GM15510 (cell line): ENCODE results near the gene PRKCA.

ENCODE experiments used
- POLR2A ChIP-seq: IDR thresholded peaks from 3 replicates; pipeline ENCODE4 v1.6.1; 2011; ENCODE audit warnings: borderline replicate concordance; ENCODE audit not compliant: insufficient read length; ENCODE audit errors: extremely low read depth

PRKCA gene

GRCh38 chr17:66740226-66740625, 437.8 kb downstream of the PRKCA start:
- no peak for TF ChIP-seq POLR2A

DNA sequence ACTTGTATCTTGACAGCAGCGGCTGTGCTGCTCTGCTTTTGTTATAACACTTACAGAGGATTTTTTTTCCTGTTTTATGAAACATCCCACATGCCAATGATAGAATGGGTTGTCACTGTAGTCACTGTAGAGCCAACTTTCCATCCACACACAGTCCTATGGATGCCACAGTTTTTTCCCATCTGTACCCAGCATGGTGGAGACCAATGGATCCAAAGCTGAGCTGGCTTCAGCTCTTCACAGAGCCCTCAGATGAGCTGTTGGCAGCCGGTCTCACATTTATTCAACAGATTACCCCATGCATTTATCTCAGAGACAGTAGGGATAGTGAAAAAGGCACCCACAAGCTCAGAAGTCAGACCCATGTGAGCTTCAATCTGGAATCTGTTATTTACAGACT, 441.1 kb downstream of the PRKCA start:
- TF ChIP-seq POLR2A = no peak

DNA sequence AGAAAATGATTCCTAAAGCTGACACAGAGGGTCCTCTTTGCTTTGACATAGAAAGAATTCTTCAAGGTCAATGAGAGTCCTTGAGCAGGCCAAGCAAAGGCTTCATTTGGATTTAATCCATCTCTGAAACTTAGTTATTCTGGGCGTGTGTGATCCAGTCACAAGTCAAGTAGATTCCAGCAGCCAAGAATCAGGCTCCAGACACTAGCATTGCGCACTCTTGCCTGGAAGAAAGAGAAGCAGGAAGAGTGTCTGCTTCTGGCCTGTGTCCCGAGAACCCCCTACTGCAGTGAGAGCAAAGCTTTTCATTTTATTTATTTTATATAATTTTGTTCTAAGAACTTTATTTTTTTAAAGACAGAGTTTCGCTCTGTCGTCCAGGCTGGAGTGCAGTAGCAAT, 444.3 kb downstream of the PRKCA start:
- no peak for TF ChIP-seq POLR2A

DNA sequence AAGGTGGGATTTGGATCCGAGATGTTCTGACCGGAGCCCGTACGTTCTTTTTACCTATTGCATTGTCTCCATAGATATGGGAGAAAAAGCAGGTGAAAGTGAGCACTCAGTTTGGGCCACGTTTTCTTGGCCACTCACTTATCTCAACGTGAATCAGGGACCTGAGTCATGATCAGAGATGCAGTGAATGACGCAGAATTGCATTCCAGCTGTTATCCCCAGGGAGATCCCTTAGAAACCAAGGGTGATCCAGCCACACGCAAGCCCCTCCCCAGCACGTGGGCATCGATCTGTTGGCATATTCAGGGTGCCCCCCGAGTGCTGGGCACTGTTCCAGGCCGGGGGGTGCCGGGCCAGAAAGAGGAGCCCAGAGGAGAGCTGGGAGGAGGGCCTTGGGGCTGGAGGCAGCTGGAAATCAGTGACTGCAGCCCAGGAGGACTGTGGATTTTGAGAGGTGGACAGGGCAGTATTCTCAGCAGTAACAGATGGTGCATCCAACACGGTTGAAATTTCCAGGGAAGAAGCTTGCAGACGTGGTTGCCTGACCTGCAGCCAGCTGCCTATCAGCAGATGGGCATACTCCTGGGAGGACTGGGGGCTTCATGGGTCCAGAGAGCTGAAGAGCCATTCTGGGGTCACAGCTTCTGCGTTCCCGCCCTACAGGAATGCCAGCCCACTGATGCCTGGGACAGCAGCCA, 445.3 kb downstream of the PRKCA start:
- no peak for TF ChIP-seq POLR2A

DNA sequence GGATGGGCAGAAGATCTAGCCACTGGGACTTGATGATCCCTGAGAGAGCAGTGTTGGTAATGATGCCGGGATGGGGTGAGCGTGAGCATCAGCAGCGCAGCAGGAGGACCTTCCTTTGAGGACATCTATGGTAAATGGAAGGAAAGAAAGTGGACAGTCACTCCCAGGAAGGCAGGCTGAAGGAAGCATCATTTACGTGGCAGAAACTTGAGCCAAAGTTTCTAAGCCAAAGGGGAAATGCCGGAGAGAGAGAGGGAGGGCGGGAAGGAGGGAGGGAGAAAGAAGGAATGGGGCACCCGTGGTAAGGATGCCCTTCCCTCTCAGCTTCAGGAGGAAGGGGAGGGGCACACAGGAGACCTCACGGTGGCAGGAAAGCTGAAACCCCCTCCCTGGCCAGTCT, 446.2 kb downstream of the PRKCA start:
- TF ChIP-seq POLR2A = no peak

- TF ChIP-seq POLR2A = no peak
Measured at GRCh38 chr17:66749217-66749832, 446.9 kb downstream of the PRKCA start.

- TF ChIP-seq POLR2A = no peak
Measured at GRCh38 chr17:66750116-66750515, 447.7 kb downstream of the PRKCA start.

DNA sequence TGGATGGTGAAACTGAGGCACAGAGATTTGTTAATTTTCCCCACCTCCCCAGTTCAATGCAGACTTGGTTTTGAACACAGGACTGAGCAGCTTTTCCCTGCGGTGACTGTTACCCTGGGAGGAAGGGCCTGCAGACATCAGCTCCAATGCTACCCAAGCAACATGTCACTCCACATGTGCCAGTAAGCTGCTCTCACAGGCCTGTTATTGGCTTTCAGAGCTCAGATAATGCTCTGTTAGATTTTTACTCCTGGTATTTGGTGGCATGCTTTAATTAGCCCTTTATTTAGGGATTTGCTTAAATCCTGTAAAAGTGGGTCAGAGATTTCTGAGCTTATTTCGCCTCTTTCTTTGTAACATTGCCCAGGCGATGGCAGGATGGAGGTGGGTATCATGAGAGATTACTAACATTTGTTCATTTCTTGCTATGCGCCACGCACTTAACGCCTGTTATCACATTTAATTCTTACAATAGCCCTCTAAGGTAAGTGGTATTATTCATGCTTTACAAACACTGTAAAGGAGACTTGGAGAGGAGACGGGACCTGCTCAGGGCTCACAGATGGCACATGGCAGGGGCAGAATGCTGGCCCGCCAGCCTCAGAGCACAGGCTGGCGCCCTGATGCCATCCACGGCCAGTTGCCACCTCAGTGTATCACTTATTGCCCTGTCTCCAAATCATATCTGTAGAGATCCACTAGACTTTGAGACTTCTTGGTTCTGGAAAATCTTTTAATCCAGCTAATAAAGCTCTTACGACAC, 448.5 kb downstream of the PRKCA start:
- TF ChIP-seq POLR2A = no peak

- no peak for TF ChIP-seq POLR2A
Measured at GRCh38 chr17:66751771-66752170, 449.4 kb downstream of the PRKCA start.

GRCh38 chr17:66752411-66752810, 450.0 kb downstream of the PRKCA start:
- no peak for TF ChIP-seq POLR2A

- no peak for TF ChIP-seq POLR2A
Measured at GRCh38 chr17:66753126-66753920, 450.9 kb downstream of the PRKCA start.

DNA sequence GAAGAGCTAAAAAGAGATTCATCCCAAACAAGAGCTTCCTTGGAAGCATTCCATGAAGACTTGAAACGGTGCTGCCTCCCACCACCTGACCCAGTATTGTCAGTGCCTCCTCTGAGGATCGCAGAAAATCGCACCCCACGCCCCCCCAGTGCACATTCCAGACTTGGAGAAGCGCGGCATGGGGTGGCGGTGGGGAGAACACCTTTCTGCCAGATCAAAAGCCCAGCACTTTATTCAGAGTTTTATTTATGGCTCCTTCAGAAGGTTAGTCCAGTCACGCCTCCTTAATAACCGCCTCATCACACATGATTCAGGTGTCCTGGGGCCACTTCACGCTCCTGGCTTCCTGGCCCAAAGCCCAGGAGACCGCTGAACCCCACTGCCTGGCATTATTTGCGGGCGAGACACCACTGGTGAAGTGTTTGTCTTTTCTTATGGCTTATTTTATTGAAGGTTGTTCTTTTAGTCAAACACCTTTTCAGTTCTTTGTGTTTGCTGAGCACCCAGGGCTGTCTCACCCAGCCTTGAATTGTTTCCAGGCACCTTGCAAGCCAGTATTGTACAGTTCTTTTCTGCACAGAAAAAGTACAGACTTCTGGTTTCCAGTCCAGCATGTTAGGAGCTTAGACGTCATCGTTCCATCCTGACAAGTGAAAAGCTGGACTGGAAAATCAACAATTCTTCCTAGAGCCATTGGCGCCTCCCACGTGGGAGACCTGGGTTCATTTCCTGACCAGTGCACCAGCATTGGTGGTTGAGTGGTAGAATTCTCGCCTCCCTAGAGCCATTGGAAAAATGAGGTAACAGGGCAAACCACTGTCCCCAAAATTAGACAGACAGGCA, 452.9 kb downstream of the PRKCA start:
- no peak for TF ChIP-seq POLR2A

GRCh38 chr17:66755944-66756290, 453.5 kb downstream of the PRKCA start:
- TF ChIP-seq POLR2A = no peak

DNA sequence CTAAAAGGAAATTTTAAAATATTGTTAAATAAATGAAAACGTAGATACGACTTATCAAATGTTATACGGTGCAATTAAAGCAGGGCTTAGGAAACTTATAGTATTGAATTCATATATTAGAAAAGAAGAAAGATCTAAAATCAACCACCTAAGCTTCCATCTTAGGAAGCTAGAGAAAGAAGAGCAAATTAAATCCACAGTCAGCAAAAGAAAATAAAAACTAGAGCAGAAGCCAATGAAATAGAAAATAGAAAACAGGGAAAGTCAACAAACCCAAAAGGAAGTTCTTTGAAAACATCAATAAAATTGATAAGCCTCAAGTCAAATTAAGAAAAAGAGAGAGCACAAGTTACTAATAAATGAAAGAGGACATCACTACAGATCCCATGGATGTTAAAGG, 457.9 kb downstream of the PRKCA start:
- no peak for TF ChIP-seq POLR2A
